ENCODE results near the gene TCF3. TPM values are rescaled to one million over a fixed set of nuclear protein-coding genes. Genes with fewer than 3 reads are reported as not detected.

The TCF3 gene
- polyA plus RNA-seq, 1 donor from 2014 or later = 31.7 TPM

DNA sequence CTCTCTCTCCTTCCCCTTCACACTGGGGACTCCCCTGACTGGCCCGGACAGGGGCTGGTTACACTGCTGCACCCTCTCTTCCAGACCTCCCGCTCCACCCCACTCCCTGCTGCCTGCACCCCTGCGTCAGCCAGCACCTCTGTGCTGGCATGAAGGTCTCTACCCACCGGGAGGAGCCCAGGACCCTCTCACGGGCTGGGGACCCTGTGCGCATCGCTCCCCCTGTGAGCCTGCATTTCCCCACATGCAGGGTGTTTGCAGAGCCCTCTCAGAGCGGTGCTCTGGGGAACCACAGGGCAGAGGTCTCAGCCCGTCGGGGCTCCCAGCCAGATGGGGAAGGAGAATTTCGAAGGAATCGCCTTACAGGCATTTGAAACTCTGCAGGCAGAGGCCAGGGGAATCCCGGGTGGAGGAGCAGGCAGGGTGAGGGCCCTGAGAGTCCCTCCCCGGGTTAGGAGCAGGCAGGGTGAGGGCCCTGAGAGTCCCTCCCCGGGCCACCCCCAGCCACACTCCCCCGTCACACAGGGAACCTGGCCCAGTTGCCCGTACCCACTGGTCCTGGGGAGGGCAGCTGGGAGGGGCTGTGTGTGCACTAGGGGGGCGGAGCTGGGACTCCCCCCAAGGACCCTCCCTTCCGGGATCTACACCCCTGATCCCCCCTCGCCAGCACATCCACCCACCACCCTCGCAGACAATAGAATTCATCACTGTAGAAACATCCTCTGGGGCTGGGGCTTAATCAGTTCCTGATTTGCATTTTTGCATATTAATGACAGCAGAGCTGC, 16.3 kb upstream of the TCF3 start:
- H3K36me3 ChIP-seq (ENCODE audit: insufficient read depth, low read length) = no peaks in the 10 kb centered on the region
- no peaks in the 10 kb centered on the region for H3K9me3 ChIP-seq (ENCODE audit: low read length)
- no peaks in the 10 kb centered on the region for H3K79me2 ChIP-seq (replicated peaks; ENCODE audit: insufficient read depth, low read length)
- no peak overlapping the region for H3K27ac ChIP-seq (ENCODE audit: low read length)
- H3K9ac ChIP-seq (ENCODE audit: low read length) = no peak overlapping the region
- TF ChIP-seq EP300 (conservative IDR thresholded peaks at IDR 0.05; ENCODE audit: poor library complexity, severe bottlenecking) (no peak), TAF1 (IDR thresholded peaks at IDR 0.05; ENCODE audit: low read depth) (no peak), RAD21 (conservative IDR thresholded peaks at IDR 0.05) (no peak), SMC3 (conservative IDR thresholded peaks at IDR 0.05; ENCODE audit: poor library complexity) (no peak), EZH2 (IDR thresholded peaks at IDR 0.05; ENCODE audit: borderline replicate concordance, insufficient read depth, low read length, poor library complexity, severe bottlenecking) (no peak), MXI1 (conservative IDR thresholded peaks at IDR 0.05; ENCODE audit: poor library complexity, severe bottlenecking) (no peak)
- TF ChIP-seq, protein P1, sequence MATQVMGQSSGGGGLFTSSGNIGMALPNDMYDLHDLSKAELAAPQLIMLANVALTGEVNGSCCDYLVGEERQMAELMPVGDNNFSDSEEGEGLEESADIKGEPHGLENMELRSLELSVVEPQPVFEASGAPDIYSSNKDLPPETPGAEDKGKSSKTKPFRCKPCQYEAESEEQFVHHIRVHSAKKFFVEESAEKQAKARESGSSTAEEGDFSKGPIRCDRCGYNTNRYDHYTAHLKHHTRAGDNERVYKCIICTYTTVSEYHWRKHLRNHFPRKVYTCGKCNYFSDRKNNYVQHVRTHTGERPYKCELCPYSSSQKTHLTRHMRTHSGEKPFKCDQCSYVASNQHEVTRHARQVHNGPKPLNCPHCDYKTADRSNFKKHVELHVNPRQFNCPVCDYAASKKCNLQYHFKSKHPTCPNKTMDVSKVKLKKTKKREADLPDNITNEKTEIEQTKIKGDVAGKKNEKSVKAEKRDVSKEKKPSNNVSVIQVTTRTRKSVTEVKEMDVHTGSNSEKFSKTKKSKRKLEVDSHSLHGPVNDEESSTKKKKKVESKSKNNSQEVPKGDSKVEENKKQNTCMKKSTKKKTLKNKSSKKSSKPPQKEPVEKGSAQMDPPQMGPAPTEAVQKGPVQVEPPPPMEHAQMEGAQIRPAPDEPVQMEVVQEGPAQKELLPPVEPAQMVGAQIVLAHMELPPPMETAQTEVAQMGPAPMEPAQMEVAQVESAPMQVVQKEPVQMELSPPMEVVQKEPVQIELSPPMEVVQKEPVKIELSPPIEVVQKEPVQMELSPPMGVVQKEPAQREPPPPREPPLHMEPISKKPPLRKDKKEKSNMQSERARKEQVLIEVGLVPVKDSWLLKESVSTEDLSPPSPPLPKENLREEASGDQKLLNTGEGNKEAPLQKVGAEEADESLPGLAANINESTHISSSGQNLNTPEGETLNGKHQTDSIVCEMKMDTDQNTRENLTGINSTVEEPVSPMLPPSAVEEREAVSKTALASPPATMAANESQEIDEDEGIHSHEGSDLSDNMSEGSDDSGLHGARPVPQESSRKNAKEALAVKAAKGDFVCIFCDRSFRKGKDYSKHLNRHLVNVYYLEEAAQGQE (IDR thresholded peaks at IDR 0.05; ENCODE audit: borderline replicate concordance) = no peak
- no peaks in the 10 kb centered on the region for H3F3A ChIP-seq (ENCODE audit: insufficient read depth, low read length, poor library complexity, severe bottlenecking)
- no peak overlapping the region for H2AFZ ChIP-seq (ENCODE audit: low read depth, low read length)
- H3K4me2 ChIP-seq (ENCODE audit: low read length) = no peak overlapping the region
- H4K20me1 ChIP-seq (ENCODE audit: insufficient read depth) = no peaks in the 10 kb centered on the region
- H3K27me3 ChIP-seq (ENCODE audit: insufficient read depth, low read depth, low read length) = peaks cover 44% of the 10 kb centered on the region
- H3K4me3 ChIP-seq (ENCODE audit: low read length) = no peak overlapping the region
- no peaks in the 10 kb centered on the region for H3K9me2 ChIP-seq (ENCODE audit: insufficient read depth, low read length)

DNA sequence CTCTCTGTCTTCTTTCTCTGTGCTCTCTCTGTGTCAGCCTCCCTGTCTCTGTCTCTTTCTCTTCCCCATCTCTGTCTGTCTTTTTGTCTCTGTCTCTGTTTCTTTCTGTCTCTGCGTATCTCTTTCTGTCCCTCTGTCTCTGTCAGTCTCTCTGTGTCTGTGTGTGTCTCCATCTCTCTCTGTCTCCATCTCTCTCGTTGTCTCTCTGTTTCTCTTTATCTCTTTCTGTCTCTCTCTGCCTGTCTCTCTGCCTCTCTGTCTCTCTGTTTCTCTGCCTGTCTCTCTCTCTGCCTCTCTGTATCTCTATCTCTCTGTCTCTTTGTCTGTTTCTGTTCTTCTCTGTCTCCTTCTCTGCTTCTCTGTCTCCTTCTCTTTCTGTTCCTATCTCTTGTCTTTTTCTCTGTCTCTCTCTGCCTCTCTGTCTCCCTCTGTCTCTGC, 15.7 kb upstream of the TCF3 start:
- H3K27ac ChIP-seq (ENCODE audit: low read length) = no peak overlapping the region
- H3K27me3 ChIP-seq (ENCODE audit: insufficient read depth, low read depth, low read length) = peaks cover 44% of the 10 kb centered on the region
- no peaks in the 10 kb centered on the region for H3F3A ChIP-seq (ENCODE audit: insufficient read depth, low read length, poor library complexity, severe bottlenecking)
- no peak overlapping the region for H2AFZ ChIP-seq (ENCODE audit: low read depth, low read length)
- H3K36me3 ChIP-seq (ENCODE audit: insufficient read depth, low read length) = no peaks in the 10 kb centered on the region
- no peak overlapping the region for H3K4me2 ChIP-seq (ENCODE audit: low read length)
- TF ChIP-seq TAF1 (IDR thresholded peaks at IDR 0.05; ENCODE audit: low read depth) (no peak), EZH2 (IDR thresholded peaks at IDR 0.05; ENCODE audit: borderline replicate concordance, insufficient read depth, low read length, poor library complexity, severe bottlenecking) (no peak), SMC3 (conservative IDR thresholded peaks at IDR 0.05; ENCODE audit: poor library complexity) (no peak), MXI1 (conservative IDR thresholded peaks at IDR 0.05; ENCODE audit: poor library complexity, severe bottlenecking) (no peak), POLR2AphosphoS5 (IDR thresholded peaks at IDR 0.05) (no peak)
- TF ChIP-seq, protein P1 (IDR thresholded peaks at IDR 0.05; ENCODE audit: borderline replicate concordance) = no peak
- no peak overlapping the region for H3K9ac ChIP-seq (ENCODE audit: low read length)
- H3K4me3 ChIP-seq (ENCODE audit: low read length) = no peak overlapping the region
- no peaks in the 10 kb centered on the region for H3K79me2 ChIP-seq (replicated peaks; ENCODE audit: insufficient read depth, low read length)
- no peaks in the 10 kb centered on the region for H4K20me1 ChIP-seq (ENCODE audit: insufficient read depth)
- no peaks in the 10 kb centered on the region for H3K9me2 ChIP-seq (ENCODE audit: insufficient read depth, low read length)
- H3K9me3 ChIP-seq (ENCODE audit: low read length) = no peaks in the 10 kb centered on the region
